Adrenal gland (tissue), 5 donors: ENCODE measurements around the gene CCDC196.

ENCODE experiments used
- POLR2A ChIP-seq, 2 donors: fragments of 450-650 bp; IDR thresholded peaks; one replicate each; pipeline ENCODE4 v1.6.1; 2017; ENCODE audit warnings: antibody characterized with exemption in 2 of 2, mild to moderate bottlenecking in 2 of 2, moderate library complexity in 1 of 2
- TF ChIP-seq, protein P1 (sequence below), 6 experiments: fragments of 450-650 bp in 4 of 6; fragments of 200-600 bp in 2 of 6; sonication (generic) in 1 of 6; IDR thresholded peaks; 1 replicate in 5 of 6; 2 replicates in 1 of 6; pipeline versions ENCODE4 v1.5.1 to v1.8.0; 2016 to 2021; ENCODE audit warnings: antibody characterized with exemption in 6 of 6, mild to moderate bottlenecking in 2 of 6, moderate library complexity in 1 of 6
- donor health status: DM: no; HTN: no; CAD: no.

DNA sequence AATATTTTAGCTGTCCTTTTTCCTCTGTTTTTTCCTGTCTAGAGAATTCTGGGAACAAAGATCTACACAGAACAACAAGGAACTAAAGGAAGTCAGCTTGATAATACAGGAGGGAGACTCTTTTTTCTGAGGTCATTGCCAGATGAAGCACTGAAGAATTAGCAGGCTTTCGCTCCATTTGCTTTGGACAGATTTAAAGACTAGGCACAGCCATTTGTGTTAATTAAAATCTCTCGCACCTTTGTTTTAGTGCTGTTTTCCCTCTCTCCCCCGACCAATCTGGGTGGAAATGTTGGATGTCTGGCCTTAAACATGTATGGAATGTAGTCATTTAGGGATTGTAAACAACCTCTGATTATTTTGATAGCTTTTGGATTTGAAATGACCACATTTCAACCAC, 12.1 kb downstream of the CCDC196 start:
- TF ChIP-seq, protein P1, sequence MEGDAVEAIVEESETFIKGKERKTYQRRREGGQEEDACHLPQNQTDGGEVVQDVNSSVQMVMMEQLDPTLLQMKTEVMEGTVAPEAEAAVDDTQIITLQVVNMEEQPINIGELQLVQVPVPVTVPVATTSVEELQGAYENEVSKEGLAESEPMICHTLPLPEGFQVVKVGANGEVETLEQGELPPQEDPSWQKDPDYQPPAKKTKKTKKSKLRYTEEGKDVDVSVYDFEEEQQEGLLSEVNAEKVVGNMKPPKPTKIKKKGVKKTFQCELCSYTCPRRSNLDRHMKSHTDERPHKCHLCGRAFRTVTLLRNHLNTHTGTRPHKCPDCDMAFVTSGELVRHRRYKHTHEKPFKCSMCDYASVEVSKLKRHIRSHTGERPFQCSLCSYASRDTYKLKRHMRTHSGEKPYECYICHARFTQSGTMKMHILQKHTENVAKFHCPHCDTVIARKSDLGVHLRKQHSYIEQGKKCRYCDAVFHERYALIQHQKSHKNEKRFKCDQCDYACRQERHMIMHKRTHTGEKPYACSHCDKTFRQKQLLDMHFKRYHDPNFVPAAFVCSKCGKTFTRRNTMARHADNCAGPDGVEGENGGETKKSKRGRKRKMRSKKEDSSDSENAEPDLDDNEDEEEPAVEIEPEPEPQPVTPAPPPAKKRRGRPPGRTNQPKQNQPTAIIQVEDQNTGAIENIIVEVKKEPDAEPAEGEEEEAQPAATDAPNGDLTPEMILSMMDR (IDR thresholded peaks at IDR 0.05): no peak
- TF ChIP-seq POLR2A (IDR thresholded peaks at IDR 0.05): no peak
